Cardiac fibroblast (primary cell): Measurements from ENCODE around the gene PTPRR.

Source experiments
- DNase-seq, 2 donors: peaks; one replicate each; pipeline versions ENCODE4 v3.0.0 to v3.0.0-alpha.2; 2010; ENCODE audit warnings: low read depth in 2 of 2
- H3K4me3 ChIP-seq, 2 donors: replicated peaks in 1 of 2; 1 replicate in 1 of 2; 2 replicates in 1 of 2; pipeline ENCODE4 v1.5.1; 2011; ENCODE audit warnings: low read depth in 2 of 2, low read length in 2 of 2, mild to moderate bottlenecking in 2 of 2, moderate library complexity in 1 of 2
- CTCF ChIP-seq: IDR thresholded peaks from one replicate; pipeline ENCODE4 v1.5.1; 2011; ENCODE audit warnings: low read depth, mild to moderate bottlenecking, low read length, inconsistent platforms

The PTPRR gene

GRCh38 chr12:70652451-70652850 lies 268.1 kb downstream of the PTPRR start:
- peak in 1 of 2 donors; percentile 36 for DNase-seq
- no peak overlapping the region for H3K4me3 ChIP-seq
- no peak for TF ChIP-seq CTCF

GRCh38 chr12:70648831-70649230 lies 271.7 kb downstream of the PTPRR start:
- no peak overlapping the region for H3K4me3 ChIP-seq
- TF ChIP-seq CTCF: no peak
- DNase-seq: peak; percentile 77 to 87

DNA sequence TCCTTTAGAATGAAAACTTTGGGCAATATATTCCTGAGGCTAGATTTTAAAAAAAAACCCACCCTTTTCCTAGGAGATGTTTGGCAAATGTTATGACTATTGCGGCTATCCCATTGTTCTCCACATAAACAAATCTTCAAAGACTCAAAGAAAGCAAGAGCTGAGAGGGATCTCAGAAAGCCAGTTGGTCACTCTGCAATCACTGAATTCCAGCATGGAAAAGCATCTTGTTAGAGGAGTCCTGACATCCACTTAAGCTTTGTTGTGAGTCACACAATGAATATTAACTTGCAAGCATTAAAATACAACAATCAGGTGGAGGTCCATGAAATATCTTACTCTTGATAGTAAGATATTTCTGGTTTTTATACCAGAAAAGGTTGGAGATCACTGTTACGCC lies 272.3 kb downstream of the PTPRR start:
- peak; percentile 17 to 62 for DNase-seq
- H3K4me3 ChIP-seq: no peak overlapping the region
- TF ChIP-seq CTCF: no peak

DNA sequence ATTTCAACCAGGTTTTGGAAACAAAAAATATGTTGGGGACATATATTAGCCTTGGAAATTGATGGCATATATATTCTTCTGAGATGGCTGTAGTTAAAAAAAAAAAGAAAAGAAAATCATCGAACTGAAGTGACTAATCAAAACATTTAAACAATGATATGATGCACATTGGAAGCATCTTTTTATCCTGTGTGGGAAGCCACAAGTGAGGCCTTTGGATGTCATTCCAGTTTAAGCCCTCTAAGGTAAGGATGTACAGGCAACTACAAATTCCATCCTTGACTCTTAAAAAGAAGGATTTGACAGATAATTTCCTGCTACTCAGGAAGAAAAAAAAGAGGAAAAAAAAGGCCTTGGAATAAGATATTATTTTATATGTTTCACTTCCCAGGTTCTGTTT lies 273.7 kb downstream of the PTPRR start:
- DNase-seq: peak in 1 of 2 donors; percentile 81
- no peak for TF ChIP-seq CTCF
- no peak overlapping the region for H3K4me3 ChIP-seq

DNA sequence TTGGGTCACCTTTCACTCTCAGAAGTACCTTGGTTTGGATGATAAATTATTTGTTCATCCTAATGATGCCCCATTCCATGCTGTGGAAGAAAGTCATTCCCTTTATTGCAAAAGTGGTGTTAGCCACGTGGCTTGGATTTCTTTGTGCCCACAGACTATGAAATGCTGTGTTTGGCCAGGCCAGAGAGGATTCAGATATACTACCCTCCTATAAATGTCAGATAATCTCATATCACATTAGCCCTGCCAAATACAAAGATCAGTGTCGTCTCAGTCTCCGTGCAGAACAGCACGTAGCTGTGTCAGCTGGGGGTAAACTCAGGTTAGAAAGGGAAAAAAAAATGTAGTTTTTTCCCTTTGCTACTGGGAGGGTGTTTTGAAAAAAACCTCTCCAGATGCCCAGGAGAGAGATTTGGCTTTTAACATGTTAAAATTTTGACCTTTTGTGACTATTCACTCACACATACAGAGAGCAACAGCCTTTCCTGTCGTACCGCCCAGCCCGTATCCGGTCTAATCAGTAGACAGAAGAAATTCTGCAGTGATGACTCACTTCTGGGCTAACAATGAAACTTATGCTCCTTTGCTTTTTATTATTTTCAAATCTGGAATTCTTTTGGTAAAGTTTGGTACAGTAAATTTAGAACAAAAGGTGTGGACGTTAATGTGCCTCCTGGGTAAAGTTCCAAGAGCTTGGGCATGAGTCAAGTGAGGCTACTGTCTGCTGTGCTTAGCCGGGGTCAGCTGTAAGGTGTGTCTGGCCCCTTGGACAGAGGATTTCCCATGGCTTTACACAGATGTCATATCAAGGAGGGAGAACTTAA lies 274.8 kb downstream of the PTPRR start:
- peak; percentile 92 to 96 for DNase-seq
- no peak overlapping the region for H3K4me3 ChIP-seq
- no peak for TF ChIP-seq CTCF

- DNase-seq: no peak
- H3K4me3 ChIP-seq: no peak overlapping the region
- TF ChIP-seq CTCF: no peak
These were observed 275.7 kb downstream of the PTPRR start for GRCh38 chr12:70644861-70645260.
